Activated T-cell treated with anti-CD3 and anti-CD28 coated beads, Interleukin-2, amount 50 U/mL, for 4 hours (primary cell): ENCODE measurements around the gene MAPK10. TPM values are rescaled to one million over a fixed set of nuclear protein-coding genes. Genes with fewer than 3 reads are reported as not detected.
"Not testable (repeated sequence)": the region's sequence is repeated elsewhere in the genome, so short reads cannot be mapped to it uniquely, and the experiment has no call there.

ENCODE experiments used
- ATAC-seq, 2 donors: fragments of 200-7000 bp; cut with Tn5 transposase; one replicate each; pipeline ENCODE4 v1.10.0; 2021
- DNase-seq: peaks from one replicate; pipeline ENCODE4 v3.0.0-alpha.2; 2020
- H3K27me3 Mint-ChIP-seq: one replicate; pipeline ENCODE4 v1.8.0; 2021; ENCODE audit warnings: low read depth, mixed read lengths
- H3K36me3 Mint-ChIP-seq: one replicate; pipeline ENCODE4 v1.8.0; 2022; ENCODE audit warnings: mixed read lengths; ENCODE audit not compliant: insufficient read depth
- H3K4me1 Mint-ChIP-seq: one replicate; pipeline ENCODE4 v1.8.0; 2021; ENCODE audit warnings: low read depth, mixed read lengths
- H3K4me3 Mint-ChIP-seq: one replicate; pipeline ENCODE4 v1.8.0; 2021; ENCODE audit warnings: mild to moderate bottlenecking, moderate library complexity, mixed read lengths
- H3K9me3 Mint-ChIP-seq: one replicate; pipeline ENCODE4 v1.8.0; 2021; ENCODE audit warnings: mixed read lengths
- total RNA-seq, 3 donors: library from RNA; stranded (reverse); gene quantifications; one replicate each; pipeline ENCODE4 v1.2.1, GENCODE V29; 2021

The MAPK10 gene
- total RNA-seq, 3 donors from 2014 or later: 0.27 to 0.55 TPM; not detected in 1

GRCh38 chr4:86235549-86235948 lies 124.3 kb downstream of the MAPK10 start:
- H3K9me3 Mint-ChIP-seq: peaks cover 19% of the 10 kb centered on the region
- DNase-seq: no peak
- no peak overlapping the region for H3K4me3 Mint-ChIP-seq
- ATAC-seq: no peak
- H3K27me3 Mint-ChIP-seq: no peaks in the 10 kb centered on the region
- no peaks in the 10 kb centered on the region for H3K4me1 Mint-ChIP-seq
- no peaks in the 10 kb centered on the region for H3K36me3 Mint-ChIP-seq

GRCh38 chr4:86233681-86234080 lies 126.2 kb downstream of the MAPK10 start:
- Mint-ChIP-seq H3K4me3 (no peak overlapping the region), H3K36me3 (no peaks in the 10 kb centered on the region), H3K27me3 (no peaks in the 10 kb centered on the region), H3K4me1 (no peaks in the 10 kb centered on the region), H3K9me3 (peaks cover 13% of the 10 kb centered on the region)
- DNase-seq (no peak), ATAC-seq (no peak)

DNA sequence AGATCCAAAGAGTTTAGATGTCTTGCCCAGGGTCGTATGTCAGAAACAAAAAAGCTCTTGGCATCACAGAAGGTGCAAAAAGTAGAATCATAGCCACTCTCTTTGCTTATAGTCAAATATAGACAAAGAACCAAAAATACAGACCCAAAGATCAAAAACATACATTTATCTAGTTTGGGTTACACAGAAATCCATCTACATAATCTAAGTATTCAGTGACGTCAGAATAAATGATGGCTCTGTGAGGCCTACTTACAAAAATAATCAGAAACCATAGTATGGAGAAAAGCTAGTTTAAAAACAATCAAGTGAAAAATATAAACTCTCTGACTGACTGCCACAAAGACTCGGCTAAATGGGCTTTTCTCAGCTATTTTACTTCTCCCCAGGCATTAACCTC lies 126.8 kb downstream of the MAPK10 start:
- DNase-seq (no peak), ATAC-seq (no peak)
- Mint-ChIP-seq H3K27me3 (no peaks in the 10 kb centered on the region), H3K36me3 (no peaks in the 10 kb centered on the region), H3K4me3 (no peak overlapping the region), H3K4me1 (no peaks in the 10 kb centered on the region), H3K9me3 (peaks cover 9% of the 10 kb centered on the region)

GRCh38 chr4:86223472-86223871 lies 136.4 kb downstream of the MAPK10 start:
- Mint-ChIP-seq H3K9me3 (peaks cover 4% of the 10 kb centered on the region), H3K27me3 (no peaks in the 10 kb centered on the region), H3K4me1 (no peaks in the 10 kb centered on the region), H3K4me3 (no peak overlapping the region), H3K36me3 (no peaks in the 10 kb centered on the region)
- ATAC-seq (no peak), DNase-seq (no peak)

DNA sequence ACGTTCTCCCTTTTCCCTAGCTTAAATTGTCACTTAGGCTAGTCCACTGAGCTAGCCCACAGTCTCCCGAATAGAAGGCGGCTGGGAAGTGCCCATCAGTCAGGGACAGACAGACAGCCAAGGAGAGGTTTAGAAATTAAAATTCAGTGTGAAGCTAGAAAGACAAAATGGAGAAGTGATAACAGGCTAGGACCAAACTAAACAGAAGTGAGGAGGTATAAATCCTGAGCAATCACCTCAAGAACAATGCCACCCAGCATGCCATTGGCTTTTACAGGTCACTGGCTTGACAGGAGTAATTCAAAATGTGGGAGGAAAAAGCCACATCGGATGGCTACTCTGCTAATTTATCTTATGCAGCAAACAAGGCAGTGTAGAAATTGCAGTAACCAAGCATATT lies 138.9 kb downstream of the MAPK10 start:
- no peak for DNase-seq
- H3K36me3 Mint-ChIP-seq: no peaks in the 10 kb centered on the region
- ATAC-seq: no peak
- H3K4me3 Mint-ChIP-seq: no peak overlapping the region
- H3K9me3 Mint-ChIP-seq: peaks cover 4% of the 10 kb centered on the region
- no peaks in the 10 kb centered on the region for H3K27me3 Mint-ChIP-seq
- H3K4me1 Mint-ChIP-seq: no peaks in the 10 kb centered on the region

- no peak for ATAC-seq
- no peaks in the 10 kb centered on the region for H3K4me1 Mint-ChIP-seq
- H3K9me3 Mint-ChIP-seq: peaks cover 6% of the 10 kb centered on the region
Measured at GRCh38 chr4:86220121-86220520, 139.7 kb downstream of the MAPK10 start.

GRCh38 chr4:86218746-86219473 lies 140.9 kb downstream of the MAPK10 start:
- Mint-ChIP-seq H3K4me1 (no peaks in the 10 kb centered on the region), H3K27me3 (no peaks in the 10 kb centered on the region), H3K4me3 (no peak overlapping the region), H3K9me3 (peaks cover 14% of the 10 kb centered on the region), H3K36me3 (no peaks in the 10 kb centered on the region)
- ATAC-seq: no peak
- no peak for DNase-seq

More at GRCh38 chr4:86220121-86220520, 139.7 kb downstream of the MAPK10 start:
- Mint-ChIP-seq H3K4me3 (no peak overlapping the region), H3K36me3 (no peaks in the 10 kb centered on the region), H3K27me3 (no peaks in the 10 kb centered on the region)
- no peak for DNase-seq

DNA sequence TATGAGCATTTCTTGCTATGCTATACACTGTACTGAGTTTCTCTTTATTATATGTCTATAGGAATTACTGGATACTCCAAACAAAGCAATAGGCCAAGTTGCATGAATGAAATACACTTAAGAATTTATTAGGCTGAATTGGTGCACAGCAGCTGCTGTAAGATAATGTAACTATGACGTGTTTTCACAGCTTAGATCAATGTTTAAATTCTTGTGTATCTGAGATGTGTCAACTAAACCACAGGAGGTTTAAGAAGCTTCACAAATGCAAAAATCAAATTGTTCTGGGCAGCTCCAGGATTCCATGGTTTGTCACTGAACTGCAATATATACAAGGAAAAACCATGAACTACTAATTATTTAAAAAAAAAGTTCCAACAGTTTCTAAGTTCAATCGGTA lies 156.7 kb downstream of the MAPK10 start:
- Mint-ChIP-seq H3K9me3 (no peaks in the 10 kb centered on the region), H3K27me3 (no peaks in the 10 kb centered on the region), H3K4me3 (no peak overlapping the region), H3K4me1 (no peaks in the 10 kb centered on the region), H3K36me3 (no peaks in the 10 kb centered on the region)
- ATAC-seq: no peak
- DNase-seq: no peak

- no peak for ATAC-seq
- H3K36me3 Mint-ChIP-seq: no peaks in the 10 kb centered on the region
- DNase-seq: no peak
- H3K4me3 Mint-ChIP-seq: no peak overlapping the region
- H3K27me3 Mint-ChIP-seq: no peaks in the 10 kb centered on the region
- H3K4me1 Mint-ChIP-seq: no peaks in the 10 kb centered on the region
- peaks cover 18% of the 10 kb centered on the region for H3K9me3 Mint-ChIP-seq
Measured at GRCh38 chr4:86185659-86186058, 174.2 kb downstream of the MAPK10 start.

GRCh38 chr4:86184901-86185285 lies 175.0 kb downstream of the MAPK10 start:
- ATAC-seq (no peak), DNase-seq (no peak)
- Mint-ChIP-seq H3K9me3 (peaks cover 18% of the 10 kb centered on the region), H3K4me1 (no peaks in the 10 kb centered on the region), H3K27me3 (no peaks in the 10 kb centered on the region), H3K4me3 (no peak overlapping the region), H3K36me3 (no peaks in the 10 kb centered on the region)

DNA sequence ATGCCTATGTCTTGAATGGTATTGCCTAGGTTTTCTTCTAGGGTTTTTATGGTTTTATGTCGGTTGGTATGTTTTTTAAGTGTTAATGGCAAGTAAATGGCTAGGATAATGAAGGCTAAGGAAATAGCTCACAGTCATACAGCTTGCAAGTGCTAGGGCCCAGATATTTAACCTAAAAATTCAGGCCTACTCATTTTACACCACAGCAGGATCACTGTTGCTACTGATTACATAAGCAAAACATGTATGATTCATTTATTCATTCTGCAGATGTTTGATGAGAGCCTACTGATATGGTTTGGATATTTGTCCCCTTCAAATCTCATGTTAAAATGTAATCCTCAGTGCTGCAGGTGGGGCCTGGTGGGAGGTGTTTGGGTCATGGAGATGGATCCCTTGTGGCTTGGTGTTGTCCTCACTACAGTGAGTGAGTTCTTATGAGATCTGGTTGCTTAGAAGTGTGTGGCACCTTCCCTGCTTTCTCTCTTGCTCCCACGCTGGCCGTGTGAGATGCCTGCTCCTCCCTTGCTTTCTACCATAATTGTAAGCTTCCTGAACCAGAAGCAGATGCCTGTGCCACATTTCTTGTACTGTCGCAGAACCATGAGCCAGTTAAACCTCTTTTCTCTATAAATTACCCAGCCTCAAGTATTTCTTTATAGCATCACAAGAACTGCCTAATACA lies 175.5 kb downstream of the MAPK10 start:
- DNase-seq: no peak
- H3K4me1 Mint-ChIP-seq: no peaks in the 10 kb centered on the region
- no peaks in the 10 kb centered on the region for H3K27me3 Mint-ChIP-seq
- no peak overlapping the region for H3K4me3 Mint-ChIP-seq
- H3K36me3 Mint-ChIP-seq: no peaks in the 10 kb centered on the region
- ATAC-seq: no peak
- peaks cover 22% of the 10 kb centered on the region for H3K9me3 Mint-ChIP-seq

- Mint-ChIP-seq H3K9me3 (peaks cover 21% of the 10 kb centered on the region), H3K36me3 (no peaks in the 10 kb centered on the region), H3K27me3 (no peaks in the 10 kb centered on the region), H3K4me1 (no peaks in the 10 kb centered on the region), H3K4me3 (no peak overlapping the region)
- no peak for DNase-seq
- no peak for ATAC-seq
Measured at GRCh38 chr4:86181585-86181984, 178.3 kb downstream of the MAPK10 start.

DNA sequence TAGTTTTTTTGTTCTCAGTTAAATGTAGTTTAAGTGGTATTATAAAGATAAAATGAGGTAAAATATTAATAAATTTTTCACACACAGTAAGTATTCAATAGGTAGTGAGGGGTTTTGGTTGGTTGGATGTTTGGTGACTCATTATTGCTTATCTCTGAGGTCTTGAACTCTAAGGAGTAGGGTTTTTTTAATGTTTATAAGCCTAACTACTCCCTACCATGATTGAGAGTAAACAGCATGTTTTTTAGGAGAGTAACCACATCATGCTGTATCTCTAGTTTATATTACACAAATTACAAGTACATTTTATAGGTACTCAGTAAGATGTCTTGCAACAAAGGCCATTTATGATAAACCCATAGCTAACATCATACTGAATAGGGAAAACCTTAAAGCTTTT lies 181.6 kb downstream of the MAPK10 start:
- Mint-ChIP-seq H3K4me3 (no peak overlapping the region), H3K36me3 (no peaks in the 10 kb centered on the region), H3K4me1 (no peaks in the 10 kb centered on the region), H3K27me3 (no peaks in the 10 kb centered on the region), H3K9me3 (peaks cover 12% of the 10 kb centered on the region)
- ATAC-seq (no peak), DNase-seq (no peak)

GRCh38 chr4:86174506-86174905 lies 185.3 kb downstream of the MAPK10 start:
- H3K36me3 Mint-ChIP-seq: no peaks in the 10 kb centered on the region
- no peaks in the 10 kb centered on the region for H3K27me3 Mint-ChIP-seq
- no peaks in the 10 kb centered on the region for H3K4me1 Mint-ChIP-seq
- ATAC-seq: no peak
- no peak overlapping the region for H3K4me3 Mint-ChIP-seq
- H3K9me3 Mint-ChIP-seq: peaks cover 10% of the 10 kb centered on the region
- DNase-seq: no peak

DNA sequence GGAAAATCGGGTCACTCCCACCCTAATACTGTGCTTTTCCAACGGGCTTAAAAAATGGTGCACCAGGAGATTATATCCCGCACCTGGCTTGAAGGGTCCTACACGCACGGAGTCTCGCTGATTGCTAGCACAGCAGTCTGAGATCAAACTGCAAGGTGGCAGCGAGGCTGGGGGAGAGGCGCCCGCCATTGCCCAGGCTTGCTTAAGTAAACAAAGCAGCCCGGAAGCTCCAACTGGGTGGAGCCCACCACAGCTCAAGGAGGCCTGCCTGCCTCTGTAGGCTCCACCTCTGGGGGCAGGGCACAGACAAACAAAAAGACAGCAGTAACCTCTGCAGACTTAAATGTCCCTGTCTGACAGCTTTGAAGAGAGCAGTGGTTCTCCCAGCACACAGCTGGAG lies 191.5 kb downstream of the MAPK10 start:
- not testable (repeated sequence) for H3K27me3 Mint-ChIP-seq, H3K4me1 Mint-ChIP-seq, H3K36me3 Mint-ChIP-seq, DNase-seq, H3K4me3 Mint-ChIP-seq, ATAC-seq
- peaks cover 13% of the 10 kb centered on the region for H3K9me3 Mint-ChIP-seq
